ENCODE measurements around the gene RFT1. TPM values are rescaled to one million over a fixed set of nuclear protein-coding genes. Genes with fewer than 3 reads are reported as not detected.
A peak's percentile ranks its signal among the peaks of the same experiment; 100 is the strongest.

RFT1 gene
- total and polyA plus RNA-seq, 10 donors = 6.0 to 25.6 (median 15.4) TPM

DNA sequence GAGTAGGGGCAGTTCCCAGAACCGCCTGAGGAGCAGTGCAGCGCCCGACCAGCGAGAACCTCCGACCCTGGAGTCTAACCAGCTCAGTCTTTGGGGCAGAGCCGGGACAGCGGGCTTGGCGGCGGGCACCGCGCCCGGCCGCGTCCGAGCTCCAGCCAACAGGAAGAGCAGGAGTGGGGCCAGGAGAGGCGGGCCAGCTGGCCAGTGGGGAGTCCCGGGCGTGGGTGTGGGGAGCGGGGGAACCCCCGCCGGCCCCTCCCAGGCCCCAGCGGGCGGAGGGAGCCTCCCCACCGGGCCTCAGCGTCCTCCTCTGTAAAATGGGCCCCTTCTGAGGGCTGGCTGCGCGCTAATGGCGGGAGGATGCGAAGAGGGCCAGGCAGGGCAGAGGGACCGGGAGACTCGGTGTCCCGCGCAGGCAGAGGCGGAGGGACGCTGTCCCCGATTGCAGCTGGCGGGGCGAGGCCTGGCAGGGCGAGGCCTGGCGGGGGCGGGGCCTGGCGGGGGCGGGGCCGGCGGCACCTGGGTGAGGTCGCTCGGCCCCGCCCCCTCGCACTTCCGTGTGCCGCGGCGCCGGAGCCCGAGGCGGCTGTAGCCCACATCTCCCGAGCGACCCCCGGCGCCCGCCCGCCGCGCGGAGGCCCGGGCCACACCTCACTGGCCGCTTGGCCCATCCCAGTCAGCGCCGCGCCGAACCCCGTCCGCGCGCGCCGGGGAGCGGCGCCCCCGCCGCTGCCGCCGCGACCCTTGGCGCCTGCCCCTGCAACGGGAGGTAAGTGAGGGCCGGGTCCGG, 30.6 kb upstream of the RFT1 start, which contains the start of gene PRKCD:
PRKCD (plus strand) TSS at position 550 of the 790 bp plus-strand sequence. CDS start 17,214 bp downstream, outside the sequence.
- intact Hi-C loops (cut with DNase I; ENCODE audit: low total_unique reads) = no loop called here
- Histone ChIP-seq H3K4me1 (peaks cover 12 to 91% (median 72%) of the 10 kb centered on the region in 6 donors), H3K4me3 (peak within 1 kb of the TSS; percentile 72 to 93 (median 82)), H3K27ac (peak within 1 kb of the TSS; percentile 80 to 98 (median 92)), H3K36me3 (peaks cover 0 to 17% (median 0%) of the 10 kb centered on the region in 6 donors), H3K27me3 (replicated peaks in 1 of 7) (peaks cover 0 to 16% (median 9%) of the 10 kb centered on the region in 7 donors), H3K9me3 (no peaks in the 10 kb centered on the region)
- DNase-seq = peak; percentile 96
- 0 to 1% (median 1%) methylated on average over 7 to 88 of the region's 88 CpGs for WGBS, 5 donors
- TF ChIP-seq POLR2AphosphoS5 (IDR thresholded peaks at IDR 0.05) (peak; percentile 90 to 93 (median 92)), POLR2A (IDR thresholded peaks at IDR 0.05) (peak in 1 of 3 donors; percentile 22)
- TF ChIP-seq, protein P1, sequence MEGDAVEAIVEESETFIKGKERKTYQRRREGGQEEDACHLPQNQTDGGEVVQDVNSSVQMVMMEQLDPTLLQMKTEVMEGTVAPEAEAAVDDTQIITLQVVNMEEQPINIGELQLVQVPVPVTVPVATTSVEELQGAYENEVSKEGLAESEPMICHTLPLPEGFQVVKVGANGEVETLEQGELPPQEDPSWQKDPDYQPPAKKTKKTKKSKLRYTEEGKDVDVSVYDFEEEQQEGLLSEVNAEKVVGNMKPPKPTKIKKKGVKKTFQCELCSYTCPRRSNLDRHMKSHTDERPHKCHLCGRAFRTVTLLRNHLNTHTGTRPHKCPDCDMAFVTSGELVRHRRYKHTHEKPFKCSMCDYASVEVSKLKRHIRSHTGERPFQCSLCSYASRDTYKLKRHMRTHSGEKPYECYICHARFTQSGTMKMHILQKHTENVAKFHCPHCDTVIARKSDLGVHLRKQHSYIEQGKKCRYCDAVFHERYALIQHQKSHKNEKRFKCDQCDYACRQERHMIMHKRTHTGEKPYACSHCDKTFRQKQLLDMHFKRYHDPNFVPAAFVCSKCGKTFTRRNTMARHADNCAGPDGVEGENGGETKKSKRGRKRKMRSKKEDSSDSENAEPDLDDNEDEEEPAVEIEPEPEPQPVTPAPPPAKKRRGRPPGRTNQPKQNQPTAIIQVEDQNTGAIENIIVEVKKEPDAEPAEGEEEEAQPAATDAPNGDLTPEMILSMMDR (IDR thresholded peaks at IDR 0.05 in 8 of 11, conservative IDR thresholded peaks at IDR 0.05 in 3 of 11) = peak; percentile 8 to 79 (median 63)

DNA sequence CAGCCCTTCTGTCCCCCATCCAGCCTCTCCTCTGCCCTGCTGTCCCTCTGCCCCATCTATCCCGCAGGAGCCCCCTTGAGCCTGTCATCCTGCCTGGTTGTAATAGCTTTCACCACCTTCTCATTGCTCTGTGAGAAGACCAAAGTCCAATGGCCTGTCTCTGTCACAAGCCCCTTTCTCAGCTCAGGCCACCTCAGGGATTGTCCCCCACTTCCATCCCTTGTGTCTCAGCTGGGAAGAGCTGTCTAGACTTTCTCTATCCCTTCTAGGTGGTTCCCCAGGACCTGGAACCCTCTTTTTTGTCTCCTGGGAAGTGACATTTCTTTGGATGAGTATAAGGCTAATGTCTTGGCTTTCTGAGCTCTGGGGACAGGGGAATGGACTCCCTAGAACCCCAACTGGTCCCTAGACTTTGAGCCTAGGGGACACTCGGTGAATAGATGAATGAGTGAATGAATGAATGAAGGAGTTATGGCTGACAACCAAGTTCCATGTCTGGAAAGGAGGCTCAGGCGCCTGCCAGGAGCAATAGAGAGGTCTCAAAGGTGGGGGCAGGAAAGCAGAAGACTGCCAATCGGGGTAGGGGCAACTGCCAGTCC, 29.9 kb upstream of the RFT1 start:
- WGBS, 5 donors = 33 to 36% (median 35%) methylated on average over 4 of the region's 4 CpGs
- no peaks in the 10 kb centered on the region for H3K9me3 ChIP-seq

GRCh38 chr3:53159156-53160060, 29.2 kb upstream of the RFT1 start:
- peak overlapping the region in 4 of 8 donors; percentile 14 to 98 (median 56) for H3K27ac ChIP-seq
- TF ChIP-seq POLR2AphosphoS5 (IDR thresholded peaks at IDR 0.05) = no peak
- no peak for TF ChIP-seq POLR2A (IDR thresholded peaks at IDR 0.05)
- TF ChIP-seq, protein P1 (IDR thresholded peaks at IDR 0.05 in 8 of 11, conservative IDR thresholded peaks at IDR 0.05 in 3 of 11) = no peak
- H3K27me3 ChIP-seq (replicated peaks in 1 of 7) = peaks cover 0 to 30% (median 9%) of the 10 kb centered on the region in 7 donors
- no peaks in the 10 kb centered on the region for H3K9me3 ChIP-seq
- H3K4me1 ChIP-seq = peaks cover 8 to 77% (median 57%) of the 10 kb centered on the region in 6 donors
- H3K4me3 ChIP-seq = peak overlapping the region in 1 of 8 donors; percentile 82
- 70 to 78% (median 73%) methylated on average over 9 of the region's 9 CpGs for WGBS, 5 donors
- peaks cover 0 to 5% (median 0%) of the 10 kb centered on the region in 6 donors for H3K36me3 ChIP-seq
- intact Hi-C loops (cut with DNase I; ENCODE audit: low total_unique reads) = no loop called here
- DNase-seq = no peak

More for the DNA sequence above, 29.9 kb upstream of the RFT1 start:
- no peak for DNase-seq
- H3K4me3 ChIP-seq = peak overlapping the region; percentile 72 to 93 (median 82)
- TF ChIP-seq POLR2A (IDR thresholded peaks at IDR 0.05) = no peak
- TF ChIP-seq POLR2AphosphoS5 (IDR thresholded peaks at IDR 0.05) = no peak
- TF ChIP-seq, protein P1 (IDR thresholded peaks at IDR 0.05 in 8 of 11, conservative IDR thresholded peaks at IDR 0.05 in 3 of 11) = peak in 1 of 11 experiments; percentile 72
- intact Hi-C loops (cut with DNase I; ENCODE audit: low total_unique reads) = no loop called here
- H3K36me3 ChIP-seq = peaks cover 0 to 10% (median 0%) of the 10 kb centered on the region in 6 donors
- H3K27ac ChIP-seq = peak overlapping the region; percentile 80 to 98 (median 92)
- peaks cover 0 to 23% (median 9%) of the 10 kb centered on the region in 7 donors for H3K27me3 ChIP-seq (replicated peaks in 1 of 7)
- peaks cover 8 to 84% (median 65%) of the 10 kb centered on the region in 6 donors for H3K4me1 ChIP-seq

All from spleen (tissue), 11 donors.